Natural killer cell (primary cell): ENCODE results near the gene TMEM255A. TPM values are rescaled to one million over a fixed set of nuclear protein-coding genes. Genes with fewer than 3 reads are reported as not detected.

Experiments used
- ATAC-seq, 3 donors: fragments of 150-1000 bp in 2 of 3; fragments of 200-7000 bp in 1 of 3; cut with Tn5 transposase; 1 replicate in 1 of 3; 2 replicates in 2 of 3; pipeline ENCODE4 v1.10.0; 2021; ENCODE audit warnings: mild to moderate bottlenecking in 2 of 3, moderate library complexity in 2 of 3
- DNase-seq, 2 donors: peaks; one replicate each; pipeline versions ENCODE4 v3.0.0 to v3.0.0-alpha.2; 2013 to 2021; ENCODE audit warnings: mixed read lengths in 1 of 2
- H3K27ac ChIP-seq: one replicate; pipeline ENCODE4 v1.5.1; 2013; ENCODE audit warnings: mild to moderate bottlenecking, low read length
- H3K27me3 ChIP-seq: one replicate; pipeline ENCODE4 v1.6.1; 2013; ENCODE audit warnings: low read length; ENCODE audit not compliant: control insufficient read depth, insufficient read depth
- H3K36me3 ChIP-seq: one replicate; pipeline ENCODE4 v1.6.1; 2013; ENCODE audit warnings: low read length; ENCODE audit not compliant: control insufficient read depth, insufficient read depth
- H3K4me1 ChIP-seq: one replicate; pipeline ENCODE4 v1.6.1; 2013; ENCODE audit warnings: low read length; ENCODE audit not compliant: control insufficient read depth, insufficient read depth
- H3K4me3 ChIP-seq: one replicate; pipeline ENCODE4 v1.5.1; 2013; ENCODE audit warnings: low read length
- H3K9me3 ChIP-seq: one replicate; pipeline ENCODE4 v1.6.1; 2013; ENCODE audit warnings: low read length; ENCODE audit not compliant: control insufficient read depth, insufficient read depth
- H3K27ac Mint-ChIP-seq, 2 donors: one replicate each; pipeline ENCODE4 v1.8.0; 2022; ENCODE audit warnings: mild to moderate bottlenecking in 2 of 2, mixed read lengths in 2 of 2, moderate library complexity in 1 of 2
- H3K27me3 Mint-ChIP-seq, 2 donors: one replicate each; pipeline ENCODE4 v1.8.0; 2022; ENCODE audit warnings: low read depth in 2 of 2, mixed read lengths in 2 of 2
- H3K36me3 Mint-ChIP-seq: one replicate; pipeline ENCODE4 v1.8.0; 2022; ENCODE audit warnings: mixed read lengths
- H3K4me1 Mint-ChIP-seq, 2 donors: one replicate each; pipeline ENCODE4 v1.8.0; 2022; ENCODE audit warnings: mixed read lengths in 2 of 2
- H3K4me3 Mint-ChIP-seq: one replicate; pipeline ENCODE4 v1.8.0; 2022; ENCODE audit warnings: mild to moderate bottlenecking, moderate library complexity, mixed read lengths
- H3K9me3 Mint-ChIP-seq, 2 donors: one replicate each; pipeline ENCODE4 v1.8.0; 2022; ENCODE audit warnings: mixed read lengths in 2 of 2
- WGBS: methylation state at CpG from one replicate; pipeline ENCODE4 v1.1.7; 2013; ENCODE audit warnings: missing lambda C conversion rate; ENCODE audit not compliant: insufficient coverage; 5-methylcytosine and 5-hydroxymethylcytosine counted together
- intact Hi-C: fragments of 100-400 bp; cut with micrococcal nuclease; formaldehyde crosslinking; loops from one replicate; pipeline ENCODE4 v1.14.2; 2022
- total RNA-seq, 4 donors: library from RNA; stranded (reverse); fragments of 120-200 nt in 1 of 4; gene quantifications; one replicate each; pipeline versions ENCODE4 v1.2.3 to v1.2.4, GENCODE V29; 2013 to 2022
- TF ChIP-seq, protein P1 (sequence below): fragments of 200-600 bp; IDR thresholded peaks from one replicate; pipeline ENCODE4 v1.8.0; 2022; ENCODE audit warnings: antibody characterized with exemption

TMEM255A gene
- total RNA-seq, 3 donors from 2014 or later (not counting 1 experiment from before 2014, with no cell fraction given) = 0.66 to 1.5 (median 1.4) TPM

DNA sequence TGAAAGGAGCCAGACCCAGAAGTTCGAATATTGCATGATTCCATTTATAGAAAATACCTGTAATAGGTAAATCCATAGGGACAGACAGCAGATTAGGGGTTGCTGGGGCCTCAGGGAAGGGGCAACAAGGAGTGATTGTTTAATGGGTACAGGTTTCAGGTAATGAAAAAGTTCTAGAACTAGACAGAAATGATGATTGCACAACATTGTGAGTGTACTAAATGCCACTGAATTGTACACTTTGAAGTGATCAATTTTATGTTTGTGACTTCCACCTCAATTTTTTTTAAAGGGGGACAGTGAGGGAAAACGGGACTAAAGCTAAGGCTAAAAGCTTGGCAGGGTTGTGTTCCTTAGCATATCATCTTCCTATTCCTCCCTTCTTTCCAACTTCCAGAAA is 37.1 kb downstream of the TMEM255A start:
- TF ChIP-seq, protein P1, sequence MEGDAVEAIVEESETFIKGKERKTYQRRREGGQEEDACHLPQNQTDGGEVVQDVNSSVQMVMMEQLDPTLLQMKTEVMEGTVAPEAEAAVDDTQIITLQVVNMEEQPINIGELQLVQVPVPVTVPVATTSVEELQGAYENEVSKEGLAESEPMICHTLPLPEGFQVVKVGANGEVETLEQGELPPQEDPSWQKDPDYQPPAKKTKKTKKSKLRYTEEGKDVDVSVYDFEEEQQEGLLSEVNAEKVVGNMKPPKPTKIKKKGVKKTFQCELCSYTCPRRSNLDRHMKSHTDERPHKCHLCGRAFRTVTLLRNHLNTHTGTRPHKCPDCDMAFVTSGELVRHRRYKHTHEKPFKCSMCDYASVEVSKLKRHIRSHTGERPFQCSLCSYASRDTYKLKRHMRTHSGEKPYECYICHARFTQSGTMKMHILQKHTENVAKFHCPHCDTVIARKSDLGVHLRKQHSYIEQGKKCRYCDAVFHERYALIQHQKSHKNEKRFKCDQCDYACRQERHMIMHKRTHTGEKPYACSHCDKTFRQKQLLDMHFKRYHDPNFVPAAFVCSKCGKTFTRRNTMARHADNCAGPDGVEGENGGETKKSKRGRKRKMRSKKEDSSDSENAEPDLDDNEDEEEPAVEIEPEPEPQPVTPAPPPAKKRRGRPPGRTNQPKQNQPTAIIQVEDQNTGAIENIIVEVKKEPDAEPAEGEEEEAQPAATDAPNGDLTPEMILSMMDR = no peak
- no peaks in the 10 kb centered on the region for H3K9me3 ChIP-seq
- WGBS = 100% methylated on average over 1 of the region's 2 CpGs

DNA sequence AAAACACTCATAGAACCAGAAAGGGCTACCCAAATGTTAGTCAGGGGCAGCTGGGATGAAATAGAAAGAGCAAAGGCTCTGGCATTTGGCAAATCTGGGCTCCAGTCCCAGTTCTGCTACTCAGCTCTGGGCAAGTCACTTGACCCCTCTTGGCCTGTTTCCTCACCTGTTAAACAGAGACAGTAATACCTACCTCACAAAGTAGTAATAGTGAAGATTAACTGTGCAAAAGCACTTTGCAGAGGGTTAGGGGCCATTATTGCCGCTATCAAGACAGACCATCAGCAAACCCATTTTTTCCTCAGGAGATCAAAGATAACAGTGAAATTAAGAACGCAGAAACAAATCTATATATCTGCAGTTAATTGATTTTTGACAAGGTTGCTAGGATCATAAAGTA is 40.0 kb downstream of the TMEM255A start:
- H3K36me3 Mint-ChIP-seq = no peaks in the 10 kb centered on the region
- H3K27ac Mint-ChIP-seq = no peak overlapping the region
- no CpG with 5 or more reads among the region's 2 CpGs for WGBS

More for the DNA sequence above, 37.1 kb downstream of the TMEM255A start:
- DNase-seq (no peak), ATAC-seq (no peak)
- Histone ChIP-seq H3K27ac (no peak overlapping the region), H3K36me3 (no peaks in the 10 kb centered on the region), H3K27me3 (no peaks in the 10 kb centered on the region), H3K4me1 (no peaks in the 10 kb centered on the region), H3K4me3 (no peak overlapping the region)
- no peaks in the 10 kb centered on the region for H3K9me3 Mint-ChIP-seq
- no peak overlapping the region for H3K27ac Mint-ChIP-seq
- peaks cover 0 to 13% of the 10 kb centered on the region in 2 donors for H3K27me3 Mint-ChIP-seq
- H3K4me3 Mint-ChIP-seq = no peak overlapping the region
- no peaks in the 10 kb centered on the region for H3K36me3 Mint-ChIP-seq
- H3K4me1 Mint-ChIP-seq = no peaks in the 10 kb centered on the region
- intact Hi-C loops = no loop called here

DNA sequence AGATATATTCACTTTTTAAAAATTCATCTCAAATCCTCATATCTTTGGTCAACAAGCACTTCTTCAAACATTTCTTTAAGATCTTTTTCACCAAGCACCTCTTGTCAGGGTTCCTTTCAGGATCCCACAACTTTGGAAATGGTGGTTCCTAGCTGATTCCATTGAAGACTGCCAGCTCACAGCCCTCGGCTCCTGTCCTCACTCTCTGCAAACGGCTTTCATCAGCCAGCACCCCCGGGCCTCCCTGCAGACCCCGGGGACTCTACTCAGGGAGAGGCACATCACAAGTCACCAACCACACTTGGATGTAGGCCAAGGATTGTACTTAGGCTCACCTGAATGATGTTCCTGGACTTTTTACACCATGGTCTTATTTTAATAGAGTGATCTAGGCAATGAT is 40.7 kb downstream of the TMEM255A start:
- no peaks in the 10 kb centered on the region for H3K4me1 Mint-ChIP-seq
- no peak overlapping the region for H3K27ac Mint-ChIP-seq
- Histone ChIP-seq H3K4me1 (no peaks in the 10 kb centered on the region), H3K9me3 (no peaks in the 10 kb centered on the region), H3K27me3 (no peaks in the 10 kb centered on the region), H3K36me3 (no peaks in the 10 kb centered on the region), H3K4me3 (no peak overlapping the region), H3K27ac (no peak overlapping the region)
- no peaks in the 10 kb centered on the region for H3K36me3 Mint-ChIP-seq
- 88% methylated on average over 4 of the region's 4 CpGs for WGBS
- H3K4me3 Mint-ChIP-seq = no peak overlapping the region
- ATAC-seq = no peak
- no peak for DNase-seq
- TF ChIP-seq, protein P1 = no peak
- peaks cover 0 to 13% of the 10 kb centered on the region in 2 donors for H3K27me3 Mint-ChIP-seq
- intact Hi-C loops = no loop called here
- no peaks in the 10 kb centered on the region for H3K9me3 Mint-ChIP-seq

More for the DNA sequence above, 40.0 kb downstream of the TMEM255A start:
- TF ChIP-seq, protein P1 = no peak
- ATAC-seq = no peak
- Histone ChIP-seq H3K36me3 (no peaks in the 10 kb centered on the region), H3K4me3 (no peak overlapping the region), H3K9me3 (no peaks in the 10 kb centered on the region), H3K27ac (no peak overlapping the region), H3K4me1 (no peaks in the 10 kb centered on the region), H3K27me3 (no peaks in the 10 kb centered on the region)
- H3K27me3 Mint-ChIP-seq = peaks cover 0 to 13% of the 10 kb centered on the region in 2 donors
- no peaks in the 10 kb centered on the region for H3K9me3 Mint-ChIP-seq
- intact Hi-C loops = no loop called here
- DNase-seq = no peak
- no peak overlapping the region for H3K4me3 Mint-ChIP-seq
- H3K4me1 Mint-ChIP-seq = no peaks in the 10 kb centered on the region

DNA sequence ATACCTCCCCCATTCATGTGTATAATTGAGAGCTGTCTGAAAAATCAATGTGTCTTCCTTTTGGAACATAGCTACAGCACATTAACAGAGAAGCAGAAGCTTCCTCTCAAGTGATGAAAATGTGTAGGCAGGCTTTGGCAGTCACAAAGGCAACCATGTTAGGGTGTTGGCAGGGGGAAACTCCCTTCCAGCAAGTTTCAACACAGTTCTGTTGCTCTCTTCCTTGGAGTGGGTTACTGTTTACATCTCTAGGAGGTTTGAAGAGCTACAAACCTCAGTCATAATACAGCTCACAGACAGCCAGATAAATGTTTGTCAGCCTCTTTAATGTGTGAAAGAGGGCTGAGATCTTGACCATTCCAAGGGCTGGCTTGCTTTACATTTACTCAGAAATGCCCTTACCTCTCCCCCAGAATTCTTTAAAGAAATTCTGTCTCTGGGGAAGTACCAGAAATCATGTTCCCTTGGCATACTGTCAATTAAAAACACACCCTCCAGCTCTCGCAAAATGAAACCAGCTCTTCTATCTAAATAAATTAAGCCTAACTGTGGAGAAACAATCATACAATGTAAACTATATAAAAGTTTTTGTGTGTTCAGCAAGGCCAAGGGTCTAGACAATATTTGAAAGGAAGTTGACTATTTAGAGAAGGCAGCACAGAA is 41.8 kb downstream of the TMEM255A start:
- no CpG with 5 or more reads among the region's 1 CpG for WGBS
- peak; percentile 61 to 82 (median 75) for ATAC-seq
- Histone ChIP-seq H3K27ac (no peak overlapping the region), H3K4me1 (no peaks in the 10 kb centered on the region), H3K36me3 (no peaks in the 10 kb centered on the region), H3K4me3 (no peak overlapping the region), H3K27me3 (no peaks in the 10 kb centered on the region), H3K9me3 (no peaks in the 10 kb centered on the region)
- H3K4me3 Mint-ChIP-seq = no peak overlapping the region
- no peaks in the 10 kb centered on the region for H3K9me3 Mint-ChIP-seq
- TF ChIP-seq, protein P1 = no peak
- no peaks in the 10 kb centered on the region for H3K4me1 Mint-ChIP-seq
- peaks cover 0 to 4% of the 10 kb centered on the region in 2 donors for H3K27me3 Mint-ChIP-seq
- no peaks in the 10 kb centered on the region for H3K36me3 Mint-ChIP-seq
- peak in 1 of 2 donors; percentile 62 for DNase-seq
- intact Hi-C loops = no loop called here
- no peak overlapping the region for H3K27ac Mint-ChIP-seq
